GM10248 (cell line): ENCODE results near the gene STRN.
"Not testable (repeated sequence)": the region's sequence is repeated elsewhere in the genome, so short reads cannot be mapped to it uniquely, and the experiment has no call there.

Experiments
- CTCF ChIA-PET: fragments of 300-600 bp; sonication (Branson Sonifier 250); formaldehyde crosslinking; extraction: SDS; loops from one replicate; lab custom pipeline; 2021; ENCODE audit warnings: antibody characterized with exemption; lab: Yijun Ruan, JAX
- POLR2A ChIA-PET: fragments of 350-650 bp; sonication (Branson Sonifier 250); formaldehyde crosslinking; extraction: SDS; loops from one replicate; lab custom pipeline; 2020; ENCODE audit warnings: antibody characterized with exemption; lab: Yijun Ruan, JAX
- DNase-seq: peaks from one replicate; pipeline ENCODE4 v3.0.0; 2012; ENCODE audit errors: extremely low spot score
- CTCF ChIP-seq: IDR thresholded peaks from 2 replicates; pipeline ENCODE4 v1.5.1; 2012; ENCODE audit warnings: mild to moderate bottlenecking, low read depth; ENCODE audit errors: extremely low read depth, missing control alignments, control extremely low read depth

The STRN gene

DNA sequence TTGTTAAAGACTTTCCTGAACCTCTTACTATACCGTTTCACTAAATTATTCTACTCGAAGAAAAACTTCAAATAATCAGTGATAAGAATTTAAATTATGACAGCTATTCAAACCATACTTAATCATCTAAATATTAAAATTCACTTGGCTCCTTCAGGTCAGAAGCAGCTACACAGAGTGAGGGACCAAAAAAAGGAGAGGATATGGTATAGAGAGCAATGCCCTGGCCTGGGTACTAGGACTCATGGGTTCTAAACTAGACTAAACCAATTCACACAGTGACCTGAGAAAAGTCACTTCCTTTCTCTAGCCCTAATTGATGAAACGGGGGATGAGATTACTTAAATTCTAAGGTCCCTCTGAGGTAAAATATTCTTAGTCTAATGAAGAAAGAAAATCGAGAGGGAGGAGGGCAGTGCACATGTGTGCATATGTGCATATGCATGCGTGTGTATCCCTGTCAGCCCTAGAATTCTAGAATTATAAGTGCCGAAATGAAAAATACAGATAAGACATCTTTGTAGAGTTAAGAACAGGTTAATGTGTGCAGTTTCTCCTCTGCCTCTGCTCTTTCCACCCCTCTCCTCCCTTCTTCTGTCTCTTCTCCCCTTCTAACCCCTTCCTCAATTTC, 11.2 kb downstream of the STRN start:
- no peak for DNase-seq
- POLR2A ChIA-PET: no interaction called here
- TF ChIP-seq CTCF: no peak
- CTCF ChIA-PET: no interaction called here

DNA sequence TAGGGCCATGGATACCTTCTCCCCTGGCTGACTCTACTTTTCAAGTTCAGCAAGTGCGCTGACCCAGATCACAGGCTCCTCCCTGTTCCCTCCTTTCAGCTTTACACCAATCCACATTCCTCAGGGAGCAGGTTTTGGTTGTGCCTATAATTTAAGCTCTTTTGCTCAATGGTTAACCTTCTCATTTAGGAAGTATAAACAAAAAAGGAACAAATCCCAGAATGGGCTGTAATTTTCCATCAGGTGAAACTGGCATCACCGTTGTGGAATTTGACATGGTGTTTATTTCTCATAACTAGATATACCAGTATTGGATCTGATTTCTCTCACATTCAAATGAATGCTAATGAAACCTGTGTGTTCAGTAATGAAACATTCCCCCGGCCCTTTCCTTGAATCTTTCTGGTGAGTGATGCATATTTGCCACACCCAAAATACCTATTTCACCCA, 13.6 kb downstream of the STRN start:
- ChIA-PET CTCF (no interaction called here), POLR2A (no interaction called here)
- no peak for DNase-seq
- TF ChIP-seq CTCF: no peak

DNA sequence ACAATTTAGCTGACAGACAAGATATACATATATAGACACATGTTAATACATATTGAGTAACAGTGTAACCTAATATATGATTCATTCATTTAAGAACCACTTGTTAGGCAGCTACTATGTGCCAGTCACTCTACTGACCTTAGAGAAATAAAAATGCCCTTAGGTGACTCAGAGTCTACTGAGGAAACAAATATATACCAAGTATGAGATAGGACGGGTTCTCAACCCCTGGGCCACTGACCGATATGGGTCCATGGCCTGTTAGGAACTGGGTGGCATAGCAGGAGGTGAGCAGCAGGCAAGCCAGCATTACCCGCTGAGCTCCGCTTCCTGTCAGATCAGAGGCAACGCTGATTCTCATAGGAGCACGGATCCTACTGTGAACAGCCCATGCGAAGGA, 14.8 kb downstream of the STRN start:
- DNase-seq: no peak
- CTCF ChIA-PET: interaction anchor here (1.3 kb wide), 1 partner anchor 15 kb away, joined by 3 read pairs; the partner anchor contains the start of gene STRN
- POLR2A ChIA-PET: no interaction called here
- TF ChIP-seq CTCF: no peak

GRCh38 chr2:36951027-36951518, 15.3 kb downstream of the STRN start:
- ChIA-PET CTCF (interaction anchor here (1.3 kb wide), 1 partner anchor 16 kb away, joined by 3 read pairs; the partner anchor contains the start of gene STRN), POLR2A (no interaction called here)
- no peak for DNase-seq
- no peak for TF ChIP-seq CTCF

DNA sequence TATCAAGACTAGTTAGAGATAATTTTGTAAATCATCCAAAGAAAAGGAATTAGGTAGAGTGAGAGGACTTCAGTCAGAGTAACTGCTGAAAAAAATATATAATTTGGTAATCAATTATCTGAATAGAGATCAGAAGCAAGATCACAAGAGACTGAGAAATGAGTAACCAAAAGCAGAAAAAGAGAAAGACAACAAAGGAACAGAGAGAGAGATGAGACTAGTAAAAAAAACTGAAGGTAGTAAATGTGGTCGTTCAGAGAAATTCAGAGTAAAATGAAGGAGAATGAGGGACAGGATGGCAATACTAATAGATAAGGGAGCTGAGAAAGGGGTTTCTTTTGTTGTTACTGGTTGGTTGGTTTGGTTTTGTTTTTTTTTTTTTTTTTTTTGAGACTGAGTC, 16.5 kb downstream of the STRN start:
- CTCF ChIA-PET: no interaction called here
- TF ChIP-seq CTCF: no peak
- POLR2A ChIA-PET: interaction anchor here (0.6 kb wide), 1 partner anchor 1685 kb away, joined by 4 read pairs; no protein-coding TSS in a partner anchor
- DNase-seq: no peak

- CTCF ChIA-PET, POLR2A ChIA-PET, DNase-seq: not testable (repeated sequence)
Measured at GRCh38 chr2:36945240-36945639, 21.1 kb downstream of the STRN start.

- POLR2A ChIA-PET: no interaction called here
- no peak for DNase-seq
- no peak for TF ChIP-seq CTCF
- CTCF ChIA-PET: interaction anchor here (1.8 kb wide), 1 partner anchor 22 kb away, joined by 5 read pairs; no protein-coding TSS in a partner anchor
Measured at GRCh38 chr2:36941867-36942266, 24.5 kb downstream of the STRN start.

GRCh38 chr2:36936526-36936925, 29.8 kb downstream of the STRN start:
- POLR2A ChIA-PET, DNase-seq: not testable (repeated sequence)
- CTCF ChIA-PET: interaction anchor here (0.7 kb wide), 1 partner anchor 33 kb away, joined by 3 read pairs; no protein-coding TSS in a partner anchor

- DNase-seq, POLR2A ChIA-PET, CTCF ChIA-PET: not testable (repeated sequence)
Measured at GRCh38 chr2:36931688-36932087, 34.6 kb downstream of the STRN start.

DNA sequence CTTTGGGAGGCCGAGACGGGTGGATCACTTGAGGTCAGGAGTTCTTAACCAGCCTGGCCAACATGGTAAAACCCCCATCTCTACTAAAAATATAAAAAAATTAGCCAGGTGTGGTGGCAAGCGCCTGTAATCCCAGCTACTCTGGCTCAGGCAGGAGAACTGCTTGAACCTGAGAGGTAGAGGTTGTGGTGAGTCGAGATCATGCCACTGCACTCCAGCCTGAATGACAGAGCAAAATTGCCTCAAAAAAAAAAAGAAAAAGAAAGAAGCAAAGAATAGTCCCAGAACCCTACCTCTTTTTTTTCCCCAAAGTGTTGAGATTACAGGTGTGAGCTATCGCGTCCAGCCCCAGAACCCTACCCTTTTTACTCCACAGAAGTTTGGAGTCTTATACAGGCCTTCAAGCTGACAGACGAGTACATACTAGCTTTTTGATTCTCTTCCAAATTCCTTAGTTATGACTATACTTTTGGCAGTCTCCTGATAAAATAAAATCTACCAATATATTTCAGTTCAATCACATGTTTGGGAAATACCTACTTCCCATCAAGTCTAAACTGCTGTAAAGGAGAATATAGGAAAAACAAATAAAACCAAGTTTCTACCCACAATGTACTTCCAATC, 35.4 kb downstream of the STRN start:
- DNase-seq, POLR2A ChIA-PET: not testable (repeated sequence)
- CTCF ChIA-PET: interaction anchor here (1.0 kb wide), 1 partner anchor 14 kb away, joined by 3 read pairs; no protein-coding TSS in a partner anchor
